CD4-positive, alpha-beta T cell treated with Interleukin-2 at 100 ng/mL for 4 hours (primary cell): ENCODE results near the gene LIMCH1.
"Not testable (repeated sequence)": the region's sequence is repeated elsewhere in the genome, so short reads cannot be mapped to it uniquely, and the experiment has no call there.

Experiments used
- DNase-seq: peaks from one replicate; pipeline ENCODE4 v3.0.0-alpha.2; 2020; ENCODE audit warnings: low spot score

The LIMCH1 gene

DNA sequence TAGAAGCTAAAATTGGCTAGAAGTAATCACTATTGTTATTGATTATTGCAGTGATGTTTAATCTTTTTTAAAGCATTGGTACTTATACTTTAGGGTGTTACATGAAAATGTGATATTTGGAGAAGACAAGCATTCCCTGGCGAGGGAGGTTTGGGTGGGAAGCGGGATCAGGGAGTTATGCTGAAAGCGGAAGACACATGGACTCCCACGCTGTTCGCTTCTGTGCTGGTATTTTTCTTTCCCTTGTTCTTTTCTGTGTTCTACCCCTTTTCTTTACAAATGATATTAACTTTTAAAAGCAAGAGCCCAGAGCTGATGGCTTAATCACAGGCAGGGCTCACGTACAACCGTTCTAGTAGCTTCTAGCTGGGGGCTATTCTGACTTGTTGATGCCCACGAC lies 148.9 kb downstream of the LIMCH1 start:
- no peak for DNase-seq

DNA sequence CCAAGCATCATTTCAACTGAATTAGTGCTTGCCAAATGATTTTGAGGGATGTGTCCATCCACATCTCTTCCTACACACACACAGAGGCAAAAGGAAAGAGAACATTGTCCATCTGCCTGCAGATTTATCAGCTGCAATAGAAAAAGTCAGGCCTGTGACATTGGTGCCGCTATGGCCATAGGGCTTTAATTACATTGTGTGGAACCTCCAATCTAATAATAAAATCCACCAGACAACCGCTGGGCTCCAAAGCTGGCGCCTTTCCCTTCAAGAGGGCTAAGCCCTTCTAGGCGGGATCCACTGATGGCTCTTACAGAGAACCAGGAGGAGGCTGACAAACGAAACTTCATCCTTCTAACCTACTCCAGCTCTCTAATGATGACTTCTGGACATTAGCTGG lies 150.0 kb downstream of the LIMCH1 start:
- DNase-seq, result no peak

- DNase-seq, result peak; percentile 17
These were observed 154.9 kb downstream of the LIMCH1 start for GRCh38 chr4:41692717-41693345.

DNA sequence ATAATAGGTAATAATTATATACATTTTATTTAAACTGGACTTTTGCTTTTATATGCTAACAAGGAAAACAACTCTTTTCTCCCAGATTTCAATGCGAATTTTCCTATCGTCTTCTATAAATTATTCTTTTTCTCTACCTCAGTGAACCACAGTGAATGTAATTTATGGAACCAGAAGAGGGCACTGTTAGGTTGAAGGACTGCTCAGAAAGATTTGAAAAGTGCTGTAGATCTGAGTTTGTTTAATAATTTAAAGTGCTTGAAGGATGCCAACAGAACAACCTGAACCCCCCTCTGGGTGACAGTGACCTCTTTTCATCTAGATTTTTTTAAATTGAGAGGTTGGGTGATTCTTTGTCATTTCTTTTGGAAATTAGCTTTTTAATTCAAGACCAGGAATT lies 155.7 kb downstream of the LIMCH1 start:
- DNase-seq, result no peak

DNA sequence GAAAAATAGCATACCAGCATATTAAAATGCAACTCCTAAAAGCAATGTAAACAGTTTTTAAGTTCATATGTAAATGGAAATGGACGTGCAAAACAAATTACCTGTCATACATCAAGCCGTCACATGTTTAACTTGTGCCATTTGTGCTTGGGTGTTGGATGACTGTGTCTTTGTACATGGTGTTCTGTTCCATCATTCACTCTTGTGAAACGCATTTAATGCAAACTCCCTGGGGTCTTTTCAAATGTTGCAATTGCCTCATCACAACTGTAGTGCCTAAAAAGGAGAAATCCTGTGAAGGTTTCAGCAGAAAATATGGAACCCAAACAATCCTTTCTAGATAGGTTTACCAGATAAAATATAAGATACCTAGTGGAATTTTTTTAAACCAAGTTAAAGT lies 158.2 kb downstream of the LIMCH1 start:
- no peak for DNase-seq

GRCh38 chr4:41696763-41697162 lies 158.8 kb downstream of the LIMCH1 start:
- DNase-seq, result no peak

- no peak for DNase-seq
These were observed 164.0 kb downstream of the LIMCH1 start for GRCh38 chr4:41701983-41702382.

- no peak for DNase-seq
These were observed 164.8 kb downstream of the LIMCH1 start for GRCh38 chr4:41702770-41703169.

GRCh38 chr4:41703785-41704184 lies 165.8 kb downstream of the LIMCH1 start:
- no peak for DNase-seq

- DNase-seq, result no peak
These were observed 172.0 kb downstream of the LIMCH1 start for GRCh38 chr4:41709844-41710481.

DNA sequence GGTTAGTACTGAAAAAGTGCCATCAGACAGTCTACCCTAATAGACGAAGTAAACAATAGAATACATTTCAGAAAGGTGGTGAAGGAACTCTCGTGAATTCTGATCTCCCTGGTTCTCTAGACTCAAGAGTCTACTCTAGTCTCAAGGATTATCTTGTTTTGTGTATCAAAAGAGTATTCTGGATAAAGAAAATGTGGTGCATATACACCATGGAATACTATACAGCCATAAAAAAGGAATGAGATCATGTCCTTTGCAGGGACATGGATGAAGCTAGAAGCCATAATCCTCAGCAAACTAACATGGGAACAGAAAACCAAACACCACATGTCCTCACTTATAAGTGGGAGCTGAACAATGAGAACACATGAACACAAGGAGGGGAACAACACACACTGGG lies 173.7 kb downstream of the LIMCH1 start:
- DNase-seq, result not testable (repeated sequence)

DNA sequence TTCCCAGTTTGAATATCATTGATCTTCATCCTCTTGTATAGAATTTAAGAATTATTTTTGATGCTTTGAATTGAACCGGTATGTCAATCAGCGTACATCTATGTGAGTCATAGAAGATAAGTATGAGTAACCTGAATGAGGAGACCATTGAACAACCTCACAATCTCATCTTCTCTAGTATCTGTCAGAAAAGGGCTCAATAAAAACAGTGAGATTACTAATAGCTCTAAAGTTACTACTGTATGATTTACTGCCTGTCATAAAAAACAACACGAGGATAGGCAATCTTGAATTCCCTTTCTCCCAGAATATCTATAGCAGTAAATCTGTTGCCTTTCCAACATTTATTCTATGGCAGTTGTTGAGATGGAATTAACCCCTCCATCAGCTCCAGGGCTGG lies 174.5 kb downstream of the LIMCH1 start:
- DNase-seq, result no peak

DNA sequence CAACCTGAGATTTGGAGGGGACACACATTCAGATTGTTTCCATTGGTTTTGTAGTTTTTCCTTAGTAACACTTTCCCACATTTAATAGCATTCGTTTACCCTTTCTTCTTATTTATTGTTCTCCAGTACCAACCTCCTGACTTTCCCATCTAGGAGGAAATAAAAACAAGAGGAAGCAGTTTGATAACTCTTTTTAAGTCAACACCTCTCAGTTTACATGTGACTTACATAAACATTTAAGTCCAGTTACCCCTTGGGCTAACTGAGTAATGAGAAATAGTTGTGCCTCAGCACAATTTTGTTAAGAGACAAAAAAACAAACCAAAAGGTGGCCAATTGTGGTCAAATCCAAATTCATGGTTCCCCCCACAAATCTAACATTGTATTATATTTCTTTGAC lies 175.8 kb downstream of the LIMCH1 start:
- DNase-seq, result no peak

- DNase-seq, result no peak
These were observed 176.5 kb downstream of the LIMCH1 start for GRCh38 chr4:41714364-41715000.

DNA sequence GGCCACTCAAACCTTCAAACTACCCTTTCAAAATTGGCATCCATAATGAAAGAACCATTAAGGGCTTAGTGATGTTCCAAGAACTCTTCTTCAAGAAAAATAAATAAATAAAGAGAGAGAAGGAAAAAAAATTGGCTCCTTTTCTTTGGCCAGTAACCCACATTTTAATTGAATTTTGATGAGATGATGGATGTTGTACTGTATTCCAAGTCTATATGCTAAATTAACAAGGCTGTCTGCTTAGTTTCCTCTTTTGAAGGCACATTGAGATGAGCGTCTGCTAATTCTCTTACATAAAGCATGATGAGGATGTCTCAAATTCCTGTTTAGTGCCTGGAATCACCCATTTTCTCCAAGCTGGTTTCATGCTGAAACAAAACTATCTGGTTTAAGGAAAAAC lies 177.2 kb downstream of the LIMCH1 start:
- DNase-seq, result no peak

DNA sequence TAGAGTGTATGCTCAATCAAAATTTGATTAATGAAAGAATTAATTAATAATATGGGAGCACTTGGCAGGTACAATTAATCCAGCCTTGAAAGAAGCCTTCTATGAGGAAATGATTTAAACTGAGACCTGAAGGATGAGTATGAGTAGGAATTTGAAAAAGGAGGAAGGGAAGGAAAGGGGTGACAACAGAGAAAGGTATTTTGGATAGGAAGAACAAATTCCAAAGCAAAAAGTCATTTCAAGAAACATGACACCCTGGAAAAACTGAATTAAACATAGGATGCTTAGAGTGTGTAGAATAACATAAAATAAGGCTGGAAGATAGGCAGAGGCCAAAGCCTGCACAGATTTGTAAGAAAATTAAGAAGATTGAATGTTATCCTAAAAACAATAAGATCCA lies 180.9 kb downstream of the LIMCH1 start:
- no peak for DNase-seq

- no peak for DNase-seq
These were observed 181.5 kb downstream of the LIMCH1 start for GRCh38 chr4:41719417-41719816.

DNA sequence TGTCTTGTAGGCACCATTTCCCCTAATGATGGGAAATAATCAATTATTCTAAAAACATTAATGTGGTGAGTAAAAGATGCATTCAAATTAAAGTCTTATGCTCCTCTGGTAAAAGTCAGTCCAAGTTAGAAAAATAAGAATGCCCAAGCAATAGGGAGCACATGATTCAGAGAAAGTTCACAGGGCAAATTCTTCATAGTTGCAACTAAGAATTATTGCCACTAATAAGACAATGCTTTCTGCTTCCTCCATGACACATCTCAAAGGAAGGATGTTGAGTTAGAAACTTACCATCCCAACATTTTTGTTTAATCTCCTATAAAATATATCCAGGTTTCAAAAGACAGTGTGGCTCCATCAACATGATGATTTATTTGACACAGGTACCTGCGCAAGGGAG lies 184.2 kb downstream of the LIMCH1 start:
- DNase-seq, result no peak

- no peak for DNase-seq
These were observed 185.3 kb downstream of the LIMCH1 start for GRCh38 chr4:41723286-41723685.

- no peak for DNase-seq
These were observed 187.3 kb downstream of the LIMCH1 start for GRCh38 chr4:41725254-41725653.

GRCh38 chr4:41727861-41728572 lies 190.1 kb downstream of the LIMCH1 start:
- DNase-seq, result no peak

GRCh38 chr4:41728573-41728913 lies 190.6 kb downstream of the LIMCH1 start:
- no peak for DNase-seq

- DNase-seq, result no peak
These were observed 193.7 kb downstream of the LIMCH1 start for GRCh38 chr4:41731569-41732126.
